Measurements from ENCODE around the gene LIPK.

GRCh38 chr10:88769384-88769783 is 63.3 kb downstream of the LIPK start:
- TF ChIP-seq KLF16 (IDR thresholded peaks at IDR 0.05) (no peak), SMAD4 (CRISPR knock-in tag; conservative IDR thresholded peaks at IDR 0.05) (no peak), SREBF2 (CRISPR knock-in tag; IDR thresholded peaks at IDR 0.05) (no peak)

All from K562 (cell line).